ENCODE measurements around the gene CERS1.

DNA sequence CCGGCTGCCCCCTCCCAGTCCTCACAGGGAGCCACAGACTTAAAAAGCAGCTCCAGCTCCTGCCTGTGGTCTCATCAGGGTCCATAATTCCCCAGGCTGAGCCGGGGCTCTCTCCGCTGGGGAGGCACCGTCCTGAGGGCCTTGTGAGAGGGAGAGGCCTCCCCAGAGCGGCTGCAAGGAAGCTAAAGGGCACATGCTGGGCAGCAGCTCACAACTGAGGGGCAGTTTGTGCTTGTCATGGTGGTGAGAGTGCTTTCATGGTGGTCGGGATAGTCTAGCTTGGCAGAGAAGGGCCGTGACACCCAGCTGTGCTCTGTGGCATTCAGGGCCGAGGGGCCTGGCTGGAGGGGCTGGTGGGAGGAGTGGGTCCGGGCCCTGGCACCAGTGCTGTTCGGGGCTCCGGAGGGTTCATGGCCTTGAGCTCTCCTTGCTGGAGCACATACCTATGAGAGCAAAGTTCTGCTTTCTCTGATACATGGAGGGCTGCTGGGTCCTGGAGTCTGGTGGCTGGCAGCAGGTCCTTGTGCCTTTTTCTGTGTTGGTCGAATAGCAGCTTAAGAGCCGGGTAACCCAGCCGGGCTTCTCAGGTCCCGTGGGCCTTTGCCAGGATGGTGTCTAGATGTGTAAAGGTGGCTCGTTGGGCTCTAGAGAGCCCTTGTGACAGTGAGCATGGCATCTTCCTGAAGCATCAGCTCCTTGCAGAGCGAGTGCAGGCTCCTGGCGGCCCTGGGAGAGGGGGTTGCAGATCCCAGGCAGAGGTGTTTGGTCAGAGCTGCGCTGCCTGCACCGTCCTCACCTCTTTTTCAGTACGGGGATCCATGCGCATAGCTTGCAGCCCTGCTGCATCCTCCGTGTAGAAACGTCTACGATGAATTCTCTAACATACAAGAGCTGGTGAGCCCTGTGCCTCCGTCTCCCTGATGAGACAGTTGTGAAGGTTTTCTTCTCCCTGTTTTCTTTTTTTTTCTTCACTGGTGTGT lies 55.4 kb downstream of the CERS1 start:
- TF ChIP-seq POLR2A (IDR thresholded peaks at IDR 0.05) = no peak
- TF ChIP-seq, protein P1, sequence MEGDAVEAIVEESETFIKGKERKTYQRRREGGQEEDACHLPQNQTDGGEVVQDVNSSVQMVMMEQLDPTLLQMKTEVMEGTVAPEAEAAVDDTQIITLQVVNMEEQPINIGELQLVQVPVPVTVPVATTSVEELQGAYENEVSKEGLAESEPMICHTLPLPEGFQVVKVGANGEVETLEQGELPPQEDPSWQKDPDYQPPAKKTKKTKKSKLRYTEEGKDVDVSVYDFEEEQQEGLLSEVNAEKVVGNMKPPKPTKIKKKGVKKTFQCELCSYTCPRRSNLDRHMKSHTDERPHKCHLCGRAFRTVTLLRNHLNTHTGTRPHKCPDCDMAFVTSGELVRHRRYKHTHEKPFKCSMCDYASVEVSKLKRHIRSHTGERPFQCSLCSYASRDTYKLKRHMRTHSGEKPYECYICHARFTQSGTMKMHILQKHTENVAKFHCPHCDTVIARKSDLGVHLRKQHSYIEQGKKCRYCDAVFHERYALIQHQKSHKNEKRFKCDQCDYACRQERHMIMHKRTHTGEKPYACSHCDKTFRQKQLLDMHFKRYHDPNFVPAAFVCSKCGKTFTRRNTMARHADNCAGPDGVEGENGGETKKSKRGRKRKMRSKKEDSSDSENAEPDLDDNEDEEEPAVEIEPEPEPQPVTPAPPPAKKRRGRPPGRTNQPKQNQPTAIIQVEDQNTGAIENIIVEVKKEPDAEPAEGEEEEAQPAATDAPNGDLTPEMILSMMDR (IDR thresholded peaks at IDR 0.05) = no peak

Data from right lobe of liver (tissue), 4 donors.